CD4-positive, alpha-beta T cell treated with Interleukin-17A for 4 hours (primary cell): ENCODE results near the gene SMARCAD1.

Experiments used
- DNase-seq: peaks from one replicate; pipeline ENCODE4 v3.0.0-alpha.2; 2020; ENCODE audit warnings: mixed read lengths

Gene SMARCAD1, protein sequence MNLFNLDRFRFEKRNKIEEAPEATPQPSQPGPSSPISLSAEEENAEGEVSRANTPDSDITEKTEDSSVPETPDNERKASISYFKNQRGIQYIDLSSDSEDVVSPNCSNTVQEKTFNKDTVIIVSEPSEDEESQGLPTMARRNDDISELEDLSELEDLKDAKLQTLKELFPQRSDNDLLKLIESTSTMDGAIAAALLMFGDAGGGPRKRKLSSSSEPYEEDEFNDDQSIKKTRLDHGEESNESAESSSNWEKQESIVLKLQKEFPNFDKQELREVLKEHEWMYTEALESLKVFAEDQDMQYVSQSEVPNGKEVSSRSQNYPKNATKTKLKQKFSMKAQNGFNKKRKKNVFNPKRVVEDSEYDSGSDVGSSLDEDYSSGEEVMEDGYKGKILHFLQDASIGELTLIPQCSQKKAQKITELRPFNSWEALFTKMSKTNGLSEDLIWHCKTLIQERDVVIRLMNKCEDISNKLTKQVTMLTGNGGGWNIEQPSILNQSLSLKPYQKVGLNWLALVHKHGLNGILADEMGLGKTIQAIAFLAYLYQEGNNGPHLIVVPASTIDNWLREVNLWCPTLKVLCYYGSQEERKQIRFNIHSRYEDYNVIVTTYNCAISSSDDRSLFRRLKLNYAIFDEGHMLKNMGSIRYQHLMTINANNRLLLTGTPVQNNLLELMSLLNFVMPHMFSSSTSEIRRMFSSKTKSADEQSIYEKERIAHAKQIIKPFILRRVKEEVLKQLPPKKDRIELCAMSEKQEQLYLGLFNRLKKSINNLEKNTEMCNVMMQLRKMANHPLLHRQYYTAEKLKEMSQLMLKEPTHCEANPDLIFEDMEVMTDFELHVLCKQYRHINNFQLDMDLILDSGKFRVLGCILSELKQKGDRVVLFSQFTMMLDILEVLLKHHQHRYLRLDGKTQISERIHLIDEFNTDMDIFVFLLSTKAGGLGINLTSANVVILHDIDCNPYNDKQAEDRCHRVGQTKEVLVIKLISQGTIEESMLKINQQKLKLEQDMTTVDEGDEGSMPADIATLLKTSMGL

DNA sequence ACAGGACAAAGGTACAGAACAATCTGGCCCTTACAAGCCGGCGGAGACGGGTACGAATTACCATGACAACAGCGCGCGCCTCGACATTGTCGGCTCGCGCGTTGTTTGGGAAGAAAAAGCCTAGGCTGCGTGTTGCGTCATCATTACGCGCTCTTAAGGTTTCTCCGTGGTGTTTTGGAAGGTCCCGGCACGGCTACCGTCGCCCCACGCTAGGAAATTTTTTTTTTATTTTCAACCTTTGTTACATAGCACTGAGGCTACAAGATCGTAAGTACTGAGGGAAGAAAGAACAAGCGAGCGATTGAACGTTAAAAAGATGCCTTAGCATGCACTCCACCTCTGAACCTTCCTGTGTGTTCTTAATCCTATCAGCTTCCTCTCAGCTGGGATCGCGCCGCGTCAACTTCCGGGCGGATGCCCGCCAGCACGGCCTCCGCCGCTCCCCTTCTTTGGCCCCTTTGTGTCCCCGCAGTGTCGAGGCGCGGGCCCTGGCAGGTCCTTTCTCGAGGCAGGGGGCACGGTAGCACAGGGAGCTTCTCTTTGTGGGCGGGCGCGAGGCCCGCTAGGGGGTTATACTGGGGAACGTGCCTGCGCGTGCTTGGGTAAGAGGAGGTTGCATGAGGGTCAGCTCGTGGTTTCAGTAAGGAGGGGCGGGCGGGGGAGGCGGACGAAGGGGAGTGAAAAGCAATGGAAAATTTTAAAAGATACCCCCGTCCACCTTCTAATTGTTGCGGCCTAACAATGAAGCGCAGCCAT lies at the start of gene SMARCAD1:
SMARCAD1 (plus strand) TSS at position 397 of the 756 bp plus-strand sequence. CDS start 530 bp downstream, outside the sequence.
- DNase-seq, result peak; percentile 89

DNA sequence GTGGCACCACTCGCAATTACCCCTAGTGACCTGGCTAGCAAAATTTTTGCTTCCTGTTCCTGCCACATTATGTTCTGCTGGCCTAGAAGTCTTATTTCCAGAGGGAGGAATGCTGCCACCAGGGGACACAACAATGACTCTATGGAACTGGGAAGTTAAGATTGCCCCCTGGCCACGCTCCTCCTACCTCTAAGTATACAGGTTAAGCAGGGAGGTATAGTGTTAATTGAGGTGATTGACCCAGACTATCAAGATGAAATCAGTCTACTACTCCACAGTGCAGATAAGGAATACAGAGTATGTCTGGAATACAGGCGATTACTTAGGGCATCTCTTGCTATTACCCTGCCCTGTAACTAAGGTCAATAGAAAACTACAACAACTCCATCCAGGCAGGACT lies 48.8 kb upstream of the SMARCAD1 start:
- DNase-seq, result no peak

DNA sequence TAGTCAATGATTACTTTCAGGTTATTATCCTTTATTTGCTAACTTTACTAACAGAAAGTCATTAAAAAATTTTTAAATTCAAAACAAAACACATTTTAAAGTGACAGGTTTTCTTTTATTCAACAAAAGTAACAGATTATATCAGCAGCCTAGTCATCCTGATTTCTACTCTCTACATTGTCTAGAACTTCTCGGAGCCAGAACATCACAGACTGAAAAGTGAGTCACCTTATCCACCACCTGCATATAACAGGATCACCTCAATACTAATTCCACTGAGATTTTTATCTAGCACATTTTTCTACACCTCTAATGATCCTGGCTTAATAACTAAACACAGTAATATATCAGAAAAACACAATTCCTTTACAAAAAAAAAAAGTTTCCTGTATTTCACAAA lies 47.9 kb upstream of the SMARCAD1 start:
- DNase-seq, result no peak

DNA sequence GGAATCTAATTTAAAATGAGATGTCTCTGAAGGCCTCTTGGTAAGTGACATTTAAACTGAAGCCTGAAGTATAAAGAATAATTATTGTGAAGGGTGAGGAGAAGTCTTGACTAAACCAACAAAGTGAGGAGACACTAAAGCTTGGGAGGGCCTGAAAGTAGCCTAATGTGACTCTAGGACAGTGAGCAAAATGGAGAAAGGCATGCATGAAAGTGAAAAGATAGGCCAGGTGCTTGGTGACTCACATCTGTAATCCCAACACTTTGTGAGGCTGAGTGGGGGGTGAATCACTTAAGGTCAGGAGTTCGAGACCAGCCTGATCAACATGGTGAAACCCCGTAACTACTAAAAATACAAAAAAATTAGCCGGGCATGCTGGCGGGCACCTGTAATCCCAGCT lies 46.9 kb upstream of the SMARCAD1 start:
- DNase-seq, result no peak

DNA sequence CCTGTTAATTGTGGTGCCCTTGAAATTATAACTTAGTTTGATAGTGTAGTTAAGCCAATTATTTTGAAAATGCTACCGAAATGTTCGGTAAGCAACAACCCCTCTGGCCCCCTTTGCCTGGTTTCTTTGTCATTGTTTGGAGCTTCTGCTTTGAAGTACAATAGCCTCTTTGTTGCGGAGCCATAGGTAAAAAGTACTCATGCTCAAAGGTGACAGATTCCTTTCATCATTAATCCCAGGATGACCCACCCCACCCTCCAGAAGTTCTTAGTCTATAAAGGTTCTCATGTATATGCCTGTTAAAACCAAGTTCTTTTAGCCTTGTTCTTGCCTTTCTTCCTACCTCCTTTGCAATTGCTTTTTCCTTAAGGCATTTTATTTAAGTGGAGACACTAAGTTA lies 42.4 kb upstream of the SMARCAD1 start:
- DNase-seq, result no peak

DNA sequence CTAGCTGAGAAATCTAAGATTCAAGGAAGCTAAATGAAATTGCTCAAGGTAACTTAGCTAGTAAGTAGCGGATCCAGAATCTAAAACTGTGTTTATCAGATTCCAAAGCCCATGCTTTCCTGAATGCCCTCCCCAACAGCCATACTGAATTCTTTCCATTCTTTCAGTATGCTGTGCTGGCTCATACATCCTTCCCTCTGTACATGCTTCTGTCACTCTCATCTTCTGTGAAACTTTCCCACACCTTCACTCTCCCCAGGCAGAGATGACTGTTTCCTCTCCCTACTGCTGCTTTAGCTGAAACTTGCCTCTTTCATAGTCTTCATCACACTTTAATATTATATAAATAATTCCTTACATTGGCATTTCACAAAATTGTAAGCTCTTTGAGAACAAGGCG lies 39.3 kb upstream of the SMARCAD1 start:
- DNase-seq, result no peak

DNA sequence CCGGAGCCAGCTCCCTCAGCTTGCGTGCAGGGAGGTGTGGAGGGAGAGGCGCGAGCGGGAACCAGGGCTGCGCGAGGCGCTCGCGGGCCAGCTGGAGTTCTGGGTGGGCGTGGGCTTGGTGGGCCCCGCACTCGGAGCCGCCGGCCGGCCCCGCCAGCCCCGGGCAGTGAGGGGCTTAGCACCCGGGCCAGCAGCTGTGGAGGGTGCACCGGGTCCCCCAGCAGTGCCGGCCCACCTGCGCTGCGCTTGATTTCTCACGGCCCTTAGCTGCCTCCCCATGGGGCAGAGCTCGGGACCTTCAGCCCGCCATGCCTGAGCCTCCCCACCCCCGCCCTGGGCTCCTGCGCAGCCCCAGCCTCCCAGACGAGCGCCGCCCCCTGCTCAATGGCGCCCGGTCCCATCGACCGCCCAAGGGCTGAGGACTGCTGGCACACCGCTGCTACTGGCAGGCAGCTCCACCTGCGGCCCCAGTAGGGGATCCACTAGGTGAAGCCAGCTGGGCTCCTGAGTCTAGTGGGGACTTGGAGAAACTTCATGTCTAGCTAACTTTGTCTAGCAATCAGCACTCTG lies 37.8 kb upstream of the SMARCAD1 start:
- DNase-seq, result no peak

DNA sequence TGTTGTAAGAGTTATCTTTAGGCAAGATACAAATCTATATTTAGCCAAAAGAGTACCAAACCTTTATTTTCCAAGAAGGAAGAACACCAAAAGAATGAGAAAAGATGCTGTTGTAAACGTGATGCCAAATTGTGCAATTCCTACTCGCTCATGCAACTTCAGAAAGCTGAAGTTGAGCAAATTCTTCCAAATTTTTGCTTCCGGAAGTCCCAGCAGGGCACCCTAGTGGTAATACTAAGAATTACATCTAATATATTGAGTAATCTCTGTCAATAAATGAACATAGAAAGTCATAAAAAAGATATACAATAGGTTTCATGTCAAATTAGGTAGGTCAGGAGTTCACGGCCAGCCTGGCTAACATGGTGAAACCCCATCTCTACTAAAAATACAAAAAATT lies 36.0 kb upstream of the SMARCAD1 start:
- DNase-seq, result no peak

DNA sequence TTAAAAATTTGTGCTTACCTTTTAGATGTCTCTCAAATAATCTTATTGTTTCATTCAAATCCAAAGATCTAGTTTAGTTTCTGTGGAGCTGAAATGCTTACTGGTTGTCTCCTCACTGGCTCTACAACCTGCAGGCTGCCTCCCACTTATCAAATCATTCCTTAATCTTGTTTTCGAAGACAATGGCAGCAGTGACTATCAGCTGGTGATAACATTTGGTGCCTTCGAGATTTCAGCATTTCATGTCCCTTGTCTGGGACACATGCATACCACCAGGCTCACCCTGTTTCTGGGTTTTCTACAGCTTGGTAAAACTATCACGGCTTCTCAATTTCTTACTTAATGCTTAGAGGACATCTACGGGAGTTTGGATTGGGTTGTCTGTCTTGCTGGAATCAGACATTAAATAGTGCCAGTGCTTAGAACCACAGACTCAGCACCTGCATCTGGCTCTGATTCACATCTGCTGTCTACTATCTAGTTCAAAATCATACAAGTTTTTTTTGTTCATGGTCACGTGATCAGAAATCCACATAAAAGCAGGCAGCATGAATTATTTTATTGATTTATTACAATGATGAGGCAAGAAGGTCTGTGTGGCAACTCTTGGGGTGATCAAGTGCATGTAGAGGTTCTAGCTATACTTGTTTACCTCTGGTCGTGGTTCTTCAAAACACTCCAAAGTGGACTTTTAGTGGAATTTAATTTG lies 32.0 kb upstream of the SMARCAD1 start:
- no peak for DNase-seq

DNA sequence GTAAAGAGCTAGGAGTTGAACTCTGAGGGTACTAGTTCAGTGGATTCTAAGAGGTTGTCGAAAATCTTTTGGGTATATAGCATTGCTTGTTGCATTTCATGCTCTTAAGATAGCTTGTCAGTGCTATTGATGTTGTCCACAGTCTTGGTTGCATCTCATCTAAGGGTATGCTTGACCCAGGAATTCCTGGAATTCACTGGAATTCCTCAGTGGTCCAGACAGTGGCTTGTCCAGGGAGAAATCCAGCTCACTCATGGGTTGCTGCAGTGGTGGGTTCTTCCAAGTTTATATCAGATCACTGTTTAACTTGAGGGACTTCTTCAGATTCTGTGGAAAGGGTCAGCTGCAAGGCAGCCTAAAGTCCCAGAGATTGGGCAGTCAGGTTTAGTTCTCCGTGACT lies 29.8 kb upstream of the SMARCAD1 start:
- no peak for DNase-seq

DNA sequence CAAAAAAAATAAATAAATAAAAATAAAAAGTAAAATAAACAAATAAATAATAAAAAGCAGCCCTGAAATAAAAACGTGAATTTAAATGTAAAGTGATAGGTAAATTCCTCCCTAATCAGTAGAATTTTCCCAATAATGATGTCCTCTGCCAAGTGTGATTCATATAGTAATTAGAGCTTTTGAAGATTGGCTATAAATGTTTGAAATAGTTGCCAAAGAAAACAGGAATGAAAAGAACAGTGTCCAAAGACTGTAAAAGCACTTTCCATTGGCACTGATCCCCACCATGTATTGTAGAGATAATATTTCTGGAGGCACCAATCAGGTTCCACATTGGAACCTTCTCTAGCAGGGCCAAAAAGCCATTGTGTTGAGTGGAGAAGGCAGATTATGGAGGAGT lies 25.9 kb upstream of the SMARCAD1 start:
- no peak for DNase-seq

DNA sequence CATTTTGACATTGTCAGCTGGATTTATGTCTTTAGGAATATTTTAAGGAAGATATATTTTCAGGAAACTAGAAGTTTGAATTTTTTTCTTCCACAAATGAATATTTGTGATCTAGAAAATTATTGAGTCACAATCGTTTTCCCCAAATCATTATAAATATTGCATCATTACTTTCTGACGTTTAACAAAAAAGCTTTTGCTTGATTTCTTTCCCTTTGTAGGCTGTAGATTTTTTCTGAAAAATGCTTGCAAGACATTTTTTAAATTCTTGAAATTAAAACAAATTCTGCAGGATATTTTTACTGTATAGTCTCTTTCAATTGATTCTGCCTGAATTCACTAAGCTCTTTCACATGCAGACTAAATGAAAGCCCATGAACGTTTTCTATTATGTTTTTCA lies 4.9 kb upstream of the SMARCAD1 start:
- DNase-seq, result no peak

DNA sequence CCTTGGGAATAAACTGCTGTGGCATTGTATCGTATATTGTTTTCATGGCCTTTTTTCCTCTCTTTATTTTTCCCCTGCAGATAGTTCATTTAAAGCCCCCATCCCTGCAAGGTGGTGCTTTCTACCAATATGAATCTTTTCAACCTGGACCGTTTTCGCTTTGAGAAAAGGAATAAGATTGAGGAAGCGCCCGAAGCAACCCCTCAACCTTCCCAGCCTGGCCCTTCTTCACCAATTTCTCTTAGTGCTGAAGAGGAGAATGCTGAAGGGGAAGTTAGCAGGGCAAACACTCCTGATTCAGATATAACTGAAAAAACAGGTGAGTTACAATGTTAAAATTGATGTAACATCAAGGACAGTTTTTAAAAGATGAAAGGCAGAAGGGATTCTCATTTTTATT lies 601 bp downstream of the SMARCAD1 start:
- no peak for DNase-seq

DNA sequence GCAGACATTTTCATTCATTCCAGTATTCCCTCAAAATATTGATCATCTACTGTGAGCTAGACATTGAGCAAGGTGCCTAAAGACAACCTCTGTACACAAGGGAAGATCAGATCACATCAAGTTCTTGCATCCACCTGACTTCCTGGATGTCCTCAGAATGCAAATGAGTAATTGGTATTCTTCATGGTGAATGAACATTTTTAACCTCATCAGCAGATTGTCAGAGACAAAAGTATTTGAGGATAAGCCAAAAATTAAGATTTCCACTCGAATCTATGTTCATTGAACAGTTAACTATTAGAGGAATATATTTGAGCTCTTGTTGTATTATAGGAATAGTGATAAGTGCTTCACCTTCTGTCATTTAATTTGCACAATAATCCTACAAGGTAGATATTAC lies 1.3 kb downstream of the SMARCAD1 start:
- no peak for DNase-seq

DNA sequence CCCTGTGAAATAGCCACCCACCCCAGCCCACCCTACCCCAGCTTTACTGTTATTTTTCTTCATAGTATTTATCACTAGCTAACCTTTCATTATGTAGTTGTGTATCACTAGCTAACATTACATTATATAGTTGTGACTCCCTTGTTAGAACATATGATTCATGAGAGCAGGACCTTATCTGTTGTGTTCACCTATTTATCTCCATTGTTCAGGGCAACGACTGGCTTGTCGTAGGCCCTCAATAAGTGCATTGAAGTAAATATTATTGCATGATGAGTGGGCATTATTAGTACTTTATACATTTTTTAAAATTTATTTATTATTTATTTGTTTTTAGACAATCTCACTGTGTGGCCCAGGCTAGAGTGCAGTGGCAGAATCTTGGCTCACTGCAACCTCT lies 4.2 kb downstream of the SMARCAD1 start:
- DNase-seq, result no peak

DNA sequence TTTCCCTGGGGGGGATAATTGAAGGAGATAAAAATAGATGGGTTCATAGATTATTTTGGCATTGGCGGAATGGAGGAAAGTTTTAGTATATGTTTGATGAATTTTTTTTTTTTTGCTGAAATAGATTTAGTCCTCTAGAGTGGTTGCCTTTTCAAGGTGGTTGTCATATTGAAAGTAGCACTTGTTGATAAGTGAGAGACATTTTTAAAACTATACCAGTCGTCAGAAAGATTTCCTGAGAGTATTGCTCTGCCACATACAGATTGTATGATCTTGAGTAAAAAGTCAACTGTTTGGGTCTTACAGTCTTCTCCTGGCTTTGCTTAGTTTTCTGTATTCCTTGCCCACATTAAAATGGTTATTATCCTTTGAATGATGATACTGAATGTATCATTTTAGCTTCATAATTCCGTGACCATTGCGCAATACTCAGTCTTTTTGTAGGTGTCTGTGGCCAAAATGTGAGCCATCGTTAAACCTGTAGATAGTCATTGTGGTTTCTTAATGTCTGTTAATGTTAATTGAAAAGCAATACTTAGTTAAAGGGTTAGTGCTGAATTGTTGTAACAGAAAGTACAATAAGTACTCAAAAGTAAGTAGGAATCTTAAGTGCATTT lies 7.1 kb downstream of the SMARCAD1 start:
- no peak for DNase-seq

DNA sequence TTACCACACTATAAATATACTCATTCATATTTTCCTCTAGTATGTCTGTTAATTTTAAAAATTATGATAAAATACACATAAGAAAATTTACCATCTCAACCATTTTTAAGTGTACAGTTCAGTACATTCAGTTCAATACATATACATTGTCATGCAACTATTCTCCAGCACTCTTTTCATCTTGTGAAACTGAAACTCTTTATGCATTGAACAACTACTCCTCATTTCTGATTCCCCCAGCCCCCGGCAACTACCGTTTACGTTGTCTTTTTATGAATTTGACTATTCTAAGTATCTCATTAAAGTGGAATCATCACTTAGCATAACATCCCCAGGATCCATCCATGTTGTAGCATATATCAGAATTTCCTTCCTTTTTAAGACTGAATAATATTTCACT lies 8.7 kb downstream of the SMARCAD1 start:
- DNase-seq, result no peak

DNA sequence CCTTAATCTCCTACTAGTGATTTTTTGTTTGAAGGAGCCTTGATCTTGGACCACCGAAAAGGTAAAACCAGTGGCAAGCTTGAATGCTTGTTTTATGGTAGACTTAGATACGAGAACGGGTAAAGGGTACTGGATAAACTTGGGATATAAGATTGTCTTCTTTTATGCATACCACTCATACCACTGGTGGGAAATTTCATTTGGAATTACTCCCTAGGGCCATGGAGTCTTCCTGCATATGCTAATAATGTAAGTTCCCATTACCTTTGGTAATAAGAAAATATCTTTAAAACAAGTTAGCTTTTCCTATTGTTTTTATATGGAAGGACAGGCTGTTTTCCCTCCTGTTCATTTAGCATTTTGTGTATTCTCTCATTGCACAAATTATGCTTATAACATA lies 11.7 kb downstream of the SMARCAD1 start:
- no peak for DNase-seq

DNA sequence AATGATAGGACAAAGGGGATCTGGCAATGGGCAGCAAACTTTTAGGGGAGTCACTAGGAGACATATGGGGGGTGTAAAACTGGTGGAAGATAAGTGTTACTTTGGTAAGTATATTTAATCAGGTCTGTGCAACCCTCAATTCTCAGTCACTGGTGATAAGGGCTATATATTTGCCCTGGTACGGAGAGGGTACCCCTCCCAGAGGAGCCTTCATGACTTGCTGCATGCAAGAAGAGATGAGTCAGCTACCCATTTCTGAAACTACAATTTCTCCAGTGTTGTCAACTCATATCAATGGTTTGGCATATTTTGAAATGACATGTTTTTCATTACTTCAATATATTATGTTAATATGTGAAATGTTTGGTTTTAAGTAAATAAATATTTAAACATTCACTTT lies 14.3 kb downstream of the SMARCAD1 start:
- no peak for DNase-seq

DNA sequence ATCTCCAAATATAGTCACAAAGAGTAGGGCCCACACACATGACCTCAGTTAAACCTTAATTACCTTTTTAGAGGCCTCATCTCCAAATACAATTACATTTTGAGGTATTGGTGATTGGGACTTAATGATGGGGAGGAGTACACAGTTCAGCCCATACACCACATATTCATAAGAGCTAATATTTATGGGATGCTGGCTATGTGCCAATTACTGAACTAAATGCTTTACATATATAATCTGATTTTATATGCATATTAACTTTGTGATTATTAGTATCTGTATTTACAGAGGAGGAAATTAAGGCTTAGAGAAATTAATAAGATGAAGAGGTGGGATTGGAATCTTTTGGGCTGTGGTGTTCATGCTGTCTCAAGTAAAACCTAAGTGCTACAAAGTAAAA lies 17.8 kb downstream of the SMARCAD1 start:
- DNase-seq, result no peak

DNA sequence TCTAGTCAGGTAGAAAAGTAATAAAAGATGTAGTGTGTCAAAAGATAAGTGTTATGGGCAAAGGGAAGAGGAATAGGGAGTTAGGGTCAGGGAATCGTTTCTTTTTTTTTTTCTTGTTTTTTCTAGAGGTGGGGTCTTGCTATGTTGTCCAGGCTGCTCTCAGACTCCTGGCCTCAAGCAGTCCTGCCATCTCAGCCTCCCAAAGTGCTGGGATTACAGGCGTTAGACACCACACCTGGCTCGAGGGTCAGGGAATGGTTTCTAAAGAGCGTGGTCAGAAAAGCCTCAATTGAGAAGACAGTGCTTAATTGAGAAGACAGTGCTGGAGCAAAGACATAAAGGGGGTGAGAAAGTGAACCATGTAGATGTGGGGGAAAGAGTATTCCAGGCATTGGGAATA lies 19.1 kb downstream of the SMARCAD1 start:
- no peak for DNase-seq
